Stomach (tissue), 4 donors: ENCODE data around the gene PKP4.

Source experiments
- CTCF ChIP-seq, 7 experiments: fragments of 450-650 bp in 4 of 7; fragments of 200-600 bp in 3 of 7; sonication (generic) in 3 of 7; IDR thresholded peaks; one replicate each; pipeline ENCODE4 v1.5.1; 2016 to 2019; ENCODE audit warnings: antibody characterized with exemption in 7 of 7, control low read depth in 2 of 7, mild to moderate bottlenecking in 1 of 7
- POLR2A ChIP-seq, 4 donors: fragments of 450-650 bp; IDR thresholded peaks; one replicate each; pipeline ENCODE4 v1.6.1; 2016; ENCODE audit warnings: antibody characterized with exemption in 4 of 4, control low read depth in 2 of 4, mild to moderate bottlenecking in 1 of 4, moderate library complexity in 1 of 4
- POLR2AphosphoS5 ChIP-seq, 3 donors: sonication (generic); formaldehyde crosslinking; IDR thresholded peaks; one replicate each; pipeline ENCODE4 v1.6.1; 2016; ENCODE audit warnings: antibody characterized with exemption in 3 of 3

GRCh38 chr2:158575051-158575635, 118.4 kb downstream of the PKP4 start:
- TF ChIP-seq CTCF (IDR thresholded peaks at IDR 0.05): no peak
- TF ChIP-seq POLR2A (IDR thresholded peaks at IDR 0.05): no peak
- TF ChIP-seq POLR2AphosphoS5 (IDR thresholded peaks at IDR 0.05): no peak
